ENCODE measurements around the gene PPP1R13L. TPM values are rescaled to one million over a fixed set of nuclear protein-coding genes. Genes with fewer than 3 reads are reported as not detected.

The PPP1R13L gene
- total RNA-seq = 20.2 and 91.4 TPM in 2 replicates

GRCh38 chr19:45404557-45405434 lies at the start of gene PPP1R13L:
Gene PPP1R13L, minus strand, starts transcription at chr19:45405069. Its CDS starts 6,751 bp downstream, at chr19:45398318.

GRCh38 chr19:45423589-45424190 lies 18.8 kb upstream of the PPP1R13L start, which contains the start of gene ERCC1:
Gene ERCC1, minus strand, starts transcription at chr19:45423917. Its CDS starts 543 bp downstream, at chr19:45423374.

GRCh38 chr19:45406226-45407090 lies 1.6 kb upstream of the PPP1R13L start, which contains the start of gene POLR1G:
Gene POLR1G, plus strand, starts transcription at chr19:45406644. Its CDS starts 53 bp downstream, at chr19:45406697.

GRCh38 chr19:45370410-45371204 lies 34.3 kb downstream of the PPP1R13L start, which contains the start of gene ERCC2:
Gene ERCC2, minus strand, starts transcription at chr19:45370573. Its CDS starts 33 bp downstream, at chr19:45370540.

GRCh38 chr19:45340232-45340898 lies 64.5 kb downstream of the PPP1R13L start, which contains the start of gene KLC3:
Gene KLC3, plus strand, starts transcription at chr19:45340750. Its CDS starts 4,792 bp downstream, at chr19:45345542.

Other genes with a start within 250 kb of the PPP1R13L start
- gene NKPD1, start 244.1 kb downstream of the PPP1R13L start, total RNA-seq = 0.34 and 0.93 TPM in 2 replicates
- 7.9 and 8.2 TPM in 2 replicates for gene TRAPPC6A, start 226.8 kb downstream of the PPP1R13L start, total RNA-seq
- 6.1 and 6.2 TPM in 2 replicates for gene BLOC1S3, start 226.3 kb downstream of the PPP1R13L start, total RNA-seq
- 0.07 TPM in 1 of 2 replicates, not detected in the other for gene EXOC3L2, start 159.7 kb downstream of the PPP1R13L start, total RNA-seq
- 6.8 and 40.3 TPM in 2 replicates for gene MARK4, start 153.8 kb downstream of the PPP1R13L start, total RNA-seq
- not detected in 2 replicates for gene CKM, start 82.2 kb downstream of the PPP1R13L start, total RNA-seq
- gene KLC3, start 64.3 kb downstream of the PPP1R13L start, total RNA-seq = 60.3 and 96.0 TPM in 2 replicates
- 7.2 and 10.0 TPM in 2 replicates for gene ERCC2, start 34.5 kb downstream of the PPP1R13L start, total RNA-seq
- 25.6 and 35.5 TPM in 2 replicates for gene POLR1G, start 1.6 kb upstream of the PPP1R13L start, total RNA-seq
- 36.2 and 84.8 TPM in 2 replicates for gene ERCC1, start 18.8 kb upstream of the PPP1R13L start, total RNA-seq
- gene FOSB, start 62.9 kb upstream of the PPP1R13L start, total RNA-seq = 4.4 and 15.4 TPM in 2 replicates
- 3.4 and 3.8 TPM in 2 replicates for gene RTN2, start 92.0 kb upstream of the PPP1R13L start, total RNA-seq
- 1.1 and 1.4 TPM in 2 replicates for gene PPM1N, start 93.4 kb upstream of the PPP1R13L start, total RNA-seq
- 80.8 and 90.2 TPM in 2 replicates for gene VASP, start 102.4 kb upstream of the PPP1R13L start, total RNA-seq
- gene OPA3, start 179.7 kb upstream of the PPP1R13L start, total RNA-seq = 6.2 and 8.3 TPM in 2 replicates
- not detected in 2 replicates for gene GPR4, start 197.1 kb upstream of the PPP1R13L start, total RNA-seq
- gene EML2, start 234.3 kb upstream of the PPP1R13L start, total RNA-seq = 98.0 and 186 TPM in 2 replicates